Measurements from ENCODE around the gene DOK5.

DNA sequence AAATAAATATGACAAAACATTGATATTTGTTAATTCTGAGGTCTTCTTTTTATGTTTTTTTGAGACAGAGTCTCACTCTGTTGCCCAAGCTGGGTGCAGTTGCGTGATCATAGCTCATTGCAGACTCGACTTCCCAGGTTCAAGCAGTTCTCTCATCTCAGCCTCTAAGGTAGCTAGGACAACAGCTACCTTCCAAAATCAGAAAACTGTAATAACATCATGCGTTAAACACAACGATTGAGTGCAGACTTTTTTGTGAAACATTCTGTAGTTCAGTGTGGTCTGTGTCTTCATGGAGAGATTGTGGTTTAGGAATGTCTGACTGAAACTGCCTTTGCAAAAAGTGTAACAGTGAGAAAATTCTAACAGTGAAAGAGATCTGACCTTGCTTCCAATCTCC lies 16.1 kb upstream of the DOK5 start:
- TF ChIP-seq, protein P1, sequence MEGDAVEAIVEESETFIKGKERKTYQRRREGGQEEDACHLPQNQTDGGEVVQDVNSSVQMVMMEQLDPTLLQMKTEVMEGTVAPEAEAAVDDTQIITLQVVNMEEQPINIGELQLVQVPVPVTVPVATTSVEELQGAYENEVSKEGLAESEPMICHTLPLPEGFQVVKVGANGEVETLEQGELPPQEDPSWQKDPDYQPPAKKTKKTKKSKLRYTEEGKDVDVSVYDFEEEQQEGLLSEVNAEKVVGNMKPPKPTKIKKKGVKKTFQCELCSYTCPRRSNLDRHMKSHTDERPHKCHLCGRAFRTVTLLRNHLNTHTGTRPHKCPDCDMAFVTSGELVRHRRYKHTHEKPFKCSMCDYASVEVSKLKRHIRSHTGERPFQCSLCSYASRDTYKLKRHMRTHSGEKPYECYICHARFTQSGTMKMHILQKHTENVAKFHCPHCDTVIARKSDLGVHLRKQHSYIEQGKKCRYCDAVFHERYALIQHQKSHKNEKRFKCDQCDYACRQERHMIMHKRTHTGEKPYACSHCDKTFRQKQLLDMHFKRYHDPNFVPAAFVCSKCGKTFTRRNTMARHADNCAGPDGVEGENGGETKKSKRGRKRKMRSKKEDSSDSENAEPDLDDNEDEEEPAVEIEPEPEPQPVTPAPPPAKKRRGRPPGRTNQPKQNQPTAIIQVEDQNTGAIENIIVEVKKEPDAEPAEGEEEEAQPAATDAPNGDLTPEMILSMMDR (IDR thresholded peaks at IDR 0.05; ENCODE audit: insufficient read depth, low read length, poor library complexity, severe bottlenecking): no peak
- no peak for TF ChIP-seq EZH2phosphoT487 (conservative IDR thresholded peaks at IDR 0.05; ENCODE audit: low read length)

Data from SU-DHL-6 (cell line).